Panc1 (cell line): ENCODE results near the gene RAB10. TPM values are rescaled to one million over a fixed set of nuclear protein-coding genes. Genes with fewer than 3 reads are reported as not detected.
A peak's percentile ranks its signal among the peaks of the same experiment; 100 is the strongest.
"Not testable (repeated sequence)": the region's sequence is repeated elsewhere in the genome, so short reads cannot be mapped to it uniquely, and the experiment has no call there.

ENCODE experiments used
- ATAC-seq: fragments of 200-7000 bp; cut with Tn5 transposase; 2 replicates; pipeline ENCODE4 v1.9.1; 2020; ENCODE audit warnings: mild to moderate bottlenecking, moderate library complexity
- BruUV-seq: library from RNA; stranded (reverse); fragments of 400-500 nt; replicated peaks from 2 replicates; lab custom pipeline; 2021; lab: Mats Ljungman, UMichigan
- CTCF ChIA-PET: fragments of 300-600 bp; sonication (Branson Sonifier 250); formaldehyde crosslinking; loops from one replicate; lab custom pipeline; 2022; ENCODE audit warnings: antibody characterized with exemption; lab: Charles Lee
- POLR2A ChIA-PET: fragments of 300-600 bp; sonication (Branson Sonifier 250); formaldehyde crosslinking; loops from one replicate; lab custom pipeline; 2022; ENCODE audit warnings: antibody characterized with exemption; lab: Charles Lee
- DNase-seq: peaks from one replicate; pipeline ENCODE4 v3.0.0-alpha.2; 2010; ENCODE audit warnings: low read depth, low spot score
- H3K27ac ChIP-seq: 2 replicates; pipeline ENCODE4 v1.5.1; 2011; ENCODE audit warnings: mild to moderate bottlenecking, low read length, inconsistent platforms
- H3K27me3 ChIP-seq: fragments of 200-500 bp; sonication (Bioruptor generic); 2 replicates; pipeline ENCODE4 v1.6.0; 2014; ENCODE audit warnings: low read length, inconsistent platforms; ENCODE audit not compliant: control insufficient read depth, insufficient read depth
- H3K36me3 ChIP-seq: fragments of 200-500 bp; sonication (Bioruptor generic); 2 replicates; pipeline ENCODE4 v1.5.1; 2014; ENCODE audit warnings: inconsistent platforms, mild to moderate bottlenecking, low read length, moderate library complexity; ENCODE audit not compliant: control insufficient read depth, insufficient read depth
- H3K4me1 ChIP-seq: 2 replicates; pipeline ENCODE4 v1.5.1; 2011; ENCODE audit warnings: inconsistent platforms, mild to moderate bottlenecking, low read length, moderate library complexity; ENCODE audit not compliant: control insufficient read depth, insufficient read depth
- H3K4me3 ChIP-seq, 2 experiments: 2 replicates each; pipeline ENCODE4 v1.5.1; 2011 to 2012; ENCODE audit warnings: low read depth in 2 of 2, low read length in 2 of 2, mild to moderate bottlenecking in 2 of 2, inconsistent platforms in 1 of 2, moderate library complexity in 1 of 2
- H3K9me3 ChIP-seq: fragments of 200-500 bp; sonication (Bioruptor generic); 2 replicates; pipeline ENCODE4 v1.5.1; 2014; ENCODE audit warnings: low read depth, mild to moderate bottlenecking, inconsistent platforms, low read length, moderate library complexity; ENCODE audit not compliant: control insufficient read depth, insufficient read depth
- CTCF ChIP-seq: fragments of 450-650 bp; IDR thresholded peaks from 2 replicates; pipeline ENCODE4 v1.5.1; 2017; ENCODE audit warnings: mild to moderate bottlenecking
- POLR2AphosphoS5 ChIP-seq: IDR thresholded peaks from 2 replicates; pipeline ENCODE4 v1.6.1; 2012; ENCODE audit warnings: mild to moderate bottlenecking, low read depth, low read length, moderate library complexity
- REST ChIP-seq, 2 experiments: IDR thresholded peaks; 2 replicates each; pipeline ENCODE4 v1.6.1; 2011 to 2012; ENCODE audit warnings: low read depth in 2 of 2, control low read depth in 1 of 2, low read length in 1 of 2, mild to moderate bottlenecking in 1 of 2, moderate library complexity in 1 of 2; ENCODE audit not compliant: insufficient read depth in 1 of 2
- SIN3A ChIP-seq: IDR thresholded peaks from 2 replicates; pipeline ENCODE4 v1.6.1; 2012; ENCODE audit warnings: low read depth, mild to moderate bottlenecking, low read length, moderate library complexity, borderline replicate concordance; ENCODE audit not compliant: insufficient read depth
- TCF7L2 ChIP-seq: IDR thresholded peaks from 2 replicates; pipeline ENCODE4 v1.6.1; 2011; ENCODE audit warnings: mild to moderate bottlenecking, low read depth, low read length, inconsistent platforms
- in situ Hi-C: cut with HindIII; loops from 2 replicates; pipeline ENCODE4 v1.10.0; 2016; ENCODE audit warnings: low sequenced_read_pairs, low pct_unique_long_range_greater_than_20kb
- intact Hi-C: fragments of 100-400 bp; cut with micrococcal nuclease; formaldehyde crosslinking; loops from one replicate; pipeline ENCODE4 v1.10.0; 2022; ENCODE audit not compliant: unreplicated experiment
- total RNA-seq: library from RNA; stranded (reverse); gene quantifications from one replicate; pipeline ENCODE4 v1.2.1, GENCODE V29; 2021; ENCODE audit not compliant: unreplicated experiment

The RAB10 gene
- total RNA-seq, 1 experiment from 2014 or later = 208 TPM

GRCh38 chr2:26086779-26087178, 52.9 kb downstream of the RAB10 start:
- no TSS peak for BruUV-seq
- ChIA-PET CTCF (no interaction called here), POLR2A (interaction anchor here (0.6 kb wide), 2 partner anchors 8 to 45 kb away, joined by 3 to 5 read pairs; no protein-coding TSS in a partner anchor)
- no peaks in the 10 kb centered on the region for H3K36me3 ChIP-seq
- H3K4me1 ChIP-seq = peaks cover 6% of the 10 kb centered on the region
- no peaks in the 10 kb centered on the region for H3K27me3 ChIP-seq
- no peak for DNase-seq
- no peak overlapping the region for H3K4me3 ChIP-seq
- no peak for ATAC-seq
- TF ChIP-seq SIN3A (no peak), POLR2AphosphoS5 (no peak)
- H3K27ac ChIP-seq = no peak overlapping the region
- intact Hi-C loops = loop anchor here (5.0 kb wide), 1 partner anchor 56 kb away; no protein-coding TSS in a partner anchor
- in situ Hi-C loops = no loop called here
- H3K9me3 ChIP-seq = no peaks in the 10 kb centered on the region

GRCh38 chr2:26088038-26088643, 54.3 kb downstream of the RAB10 start:
- H3K4me3 ChIP-seq = no peak overlapping the region
- ChIA-PET CTCF (no interaction called here), POLR2A (interaction anchor here (0.9 kb wide), 1 partner anchor 69 kb away, joined by 3 read pairs; no protein-coding TSS in a partner anchor)
- no peaks in the 10 kb centered on the region for H3K27me3 ChIP-seq
- DNase-seq (no peak), ATAC-seq (no peak)
- TF ChIP-seq REST (IDR thresholded peaks at IDR 0.05; ENCODE audit: insufficient read depth in 1 of 2, low read depth in 2 of 2, low read length in 1 of 2) (no peak), SIN3A (no peak), CTCF (peak; percentile 81), POLR2AphosphoS5 (no peak), TCF7L2 (no peak)
- in situ Hi-C loops (no loop called here), intact Hi-C loops (loop anchor here (5.0 kb wide), 1 partner anchor 54 kb away; no protein-coding TSS in a partner anchor)
- no TSS peak for BruUV-seq
- H3K9me3 ChIP-seq = no peaks in the 10 kb centered on the region
- H3K4me1 ChIP-seq = peaks cover 6% of the 10 kb centered on the region
- H3K27ac ChIP-seq = no peak overlapping the region
- no peaks in the 10 kb centered on the region for H3K36me3 ChIP-seq

GRCh38 chr2:26088931-26089330, 55.0 kb downstream of the RAB10 start:
- H3K9me3 ChIP-seq, in situ Hi-C loops, H3K4me3 ChIP-seq, BruUV-seq, H3K27me3 ChIP-seq, H3K27ac ChIP-seq, H3K36me3 ChIP-seq, DNase-seq, ATAC-seq, POLR2A ChIA-PET, H3K4me1 ChIP-seq, CTCF ChIA-PET: not testable (repeated sequence)
- intact Hi-C loops = loop anchor here (5.0 kb wide), 1 partner anchor 53 kb away; no protein-coding TSS in a partner anchor
